K562 (cell line): Measurements from ENCODE around the gene RBM12. TPM values are rescaled to one million over a fixed set of nuclear protein-coding genes. Genes with fewer than 3 reads are reported as not detected.
A peak's percentile ranks its signal among the peaks of the same experiment; 100 is the strongest.

Source experiments
- EHMT2 ChIP-seq: fragments of 450-650 bp; IDR thresholded peaks from 2 replicates; pipeline ENCODE4 v1.6.1; 2018; ENCODE audit warnings: antibody characterized with exemption
- MED1 ChIP-seq: sonication (generic); formaldehyde crosslinking; IDR thresholded peaks from 2 replicates; pipeline ENCODE4 v1.8.1; 2023; ENCODE audit warnings: missing genetic modification reagents, borderline replicate concordance
- POLR2A ChIP-seq: fragments of 450-650 bp; conservative IDR thresholded peaks from 2 replicates; pipeline ENCODE4 v1.6.1; 2016
- POLR2AphosphoS2 ChIP-seq: IDR thresholded peaks from 2 replicates; pipeline ENCODE4 v1.6.1; 2012; ENCODE audit warnings: low read length, improper control_type of control experiment
- RNF2 ChIP-seq: sonication (generic); IDR thresholded peaks from 2 replicates; pipeline ENCODE4 v1.6.1; 2016
- TCF3 ChIP-seq: sonication (generic); formaldehyde crosslinking; IDR thresholded peaks from 2 replicates; pipeline ENCODE4 v1.4.0; 2020; ENCODE audit warnings: mild to moderate bottlenecking, missing genetic modification reagents
- ZNF24 ChIP-seq: fragments of 450-650 bp; IDR thresholded peaks from 2 replicates; pipeline ENCODE4 v1.6.1; 2016
- ZNF77 ChIP-seq: fragments of 250-450 bp; sonication (Bioruptor Pico); IDR thresholded peaks from 2 replicates; pipeline ENCODE4 v1.5.0; 2020
- polyA plus RNA-seq, 8 experiments: library from polyadenylated mRNA; depleted of rRNA in 4 of 8; stranded (reverse) in 5 of 8; unstranded in 3 of 8; fragments of >200 nt; fragmentation: Nextera tagmentation in 2 of 8; fragmentation: Illumina TruSeq in 1 of 8; extraction: Ambion mirVana in 2 of 8; extraction: Trizol in 1 of 8; gene quantifications; 2 replicates each; pipeline versions ENCODE4 v1.2.1 to v1.2.3, GENCODE V29; 2011 to 2014; ENCODE audit warnings: inconsistent platforms in 1 of 8, missing spikeins in 1 of 8
- total RNA-seq, 7 experiments: library from RNA; depleted of rRNA in 6 of 7; stranded (reverse); fragments of >200 nt in 6 of 7; fragmentation: Illumina TruSeq in 2 of 7; extraction: Trizol in 2 of 7; gene quantifications; 2 replicates each; pipeline versions ENCODE4 v1.2.1 to v1.2.3, GENCODE V29; 2011 to 2021; ENCODE audit warnings: low replicate concordance in 1 of 7
- TF ChIP-seq, protein P1 (sequence below), 2 experiments: fragments of 450-650 bp in 1 of 2; IDR thresholded peaks; 2 replicates each; pipeline ENCODE4 v1.6.1; 2011 to 2017; ENCODE audit warnings: low read depth in 2 of 2, antibody characterized with exemption in 1 of 2, borderline replicate concordance in 1 of 2, low read length in 1 of 2, mild to moderate bottlenecking in 1 of 2, mixed read lengths in 1 of 2; ENCODE audit not compliant: control insufficient read depth in 1 of 2
- TF ChIP-seq, protein P2 (sequence below): fragments of 450-650 bp; IDR thresholded peaks from 2 replicates; pipeline ENCODE4 v1.6.1; 2016; ENCODE audit warnings: low read depth
- TF ChIP-seq, protein P3 (sequence below): fragments of 450-650 bp; formaldehyde crosslinking; IDR thresholded peaks from 2 replicates; pipeline ENCODE4 v1.4.0; 2022; ENCODE audit warnings: missing genetic modification characterization
- TF ChIP-seq, protein P4 (sequence below): fragments of 450-650 bp; formaldehyde crosslinking; IDR thresholded peaks from 2 replicates; pipeline ENCODE4 v1.4.0; 2020; ENCODE audit warnings: mild to moderate bottlenecking, moderate library complexity

The RBM12 gene
- total and polyA plus RNA-seq, 9 of the 15 experiments (the other 6 are each of a cell fraction or from before 2014, with no cell fraction given) = 5.0 to 162 (median 73.3) TPM

DNA sequence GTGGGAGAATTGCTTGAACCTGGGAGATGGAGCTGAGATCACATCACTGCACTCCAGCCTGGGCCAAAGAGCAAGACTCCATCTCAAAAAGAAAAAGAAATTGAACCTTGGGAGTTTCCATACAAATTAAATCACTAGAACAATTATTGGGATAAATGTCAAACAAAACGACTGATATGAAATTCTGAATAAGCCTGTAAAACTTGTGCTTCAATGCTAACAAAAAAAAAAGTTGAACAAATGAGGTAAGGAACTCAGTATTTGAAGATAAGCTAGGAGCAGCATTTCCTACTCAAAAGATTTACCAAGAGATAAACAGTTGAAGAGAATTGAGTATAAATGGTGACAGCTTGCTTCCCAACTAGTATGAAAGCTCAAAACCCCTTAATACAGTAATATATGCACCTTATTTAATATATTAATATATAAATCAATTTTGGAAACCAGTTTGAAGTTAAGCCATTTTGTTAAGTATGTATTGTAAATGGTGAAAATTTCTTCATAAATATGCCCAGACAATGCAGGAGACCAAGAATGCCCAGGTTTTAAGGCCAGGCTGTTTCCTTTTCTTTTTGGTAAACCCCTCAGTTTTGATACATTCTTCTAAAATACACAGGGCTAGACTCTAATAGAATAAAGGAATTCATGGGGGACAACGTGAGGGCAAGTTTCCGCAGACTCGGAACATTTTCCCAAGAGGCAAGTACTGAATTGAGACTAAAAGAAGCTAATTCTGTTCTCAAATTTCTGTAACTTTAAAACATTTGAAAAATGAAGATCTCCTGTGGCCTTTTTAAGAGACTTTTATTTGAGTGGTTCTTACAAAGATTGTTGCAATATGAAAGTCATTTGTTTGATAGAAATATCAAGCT lies 38.4 kb upstream of the RBM12 start (continued):
- TF ChIP-seq, protein P1, sequence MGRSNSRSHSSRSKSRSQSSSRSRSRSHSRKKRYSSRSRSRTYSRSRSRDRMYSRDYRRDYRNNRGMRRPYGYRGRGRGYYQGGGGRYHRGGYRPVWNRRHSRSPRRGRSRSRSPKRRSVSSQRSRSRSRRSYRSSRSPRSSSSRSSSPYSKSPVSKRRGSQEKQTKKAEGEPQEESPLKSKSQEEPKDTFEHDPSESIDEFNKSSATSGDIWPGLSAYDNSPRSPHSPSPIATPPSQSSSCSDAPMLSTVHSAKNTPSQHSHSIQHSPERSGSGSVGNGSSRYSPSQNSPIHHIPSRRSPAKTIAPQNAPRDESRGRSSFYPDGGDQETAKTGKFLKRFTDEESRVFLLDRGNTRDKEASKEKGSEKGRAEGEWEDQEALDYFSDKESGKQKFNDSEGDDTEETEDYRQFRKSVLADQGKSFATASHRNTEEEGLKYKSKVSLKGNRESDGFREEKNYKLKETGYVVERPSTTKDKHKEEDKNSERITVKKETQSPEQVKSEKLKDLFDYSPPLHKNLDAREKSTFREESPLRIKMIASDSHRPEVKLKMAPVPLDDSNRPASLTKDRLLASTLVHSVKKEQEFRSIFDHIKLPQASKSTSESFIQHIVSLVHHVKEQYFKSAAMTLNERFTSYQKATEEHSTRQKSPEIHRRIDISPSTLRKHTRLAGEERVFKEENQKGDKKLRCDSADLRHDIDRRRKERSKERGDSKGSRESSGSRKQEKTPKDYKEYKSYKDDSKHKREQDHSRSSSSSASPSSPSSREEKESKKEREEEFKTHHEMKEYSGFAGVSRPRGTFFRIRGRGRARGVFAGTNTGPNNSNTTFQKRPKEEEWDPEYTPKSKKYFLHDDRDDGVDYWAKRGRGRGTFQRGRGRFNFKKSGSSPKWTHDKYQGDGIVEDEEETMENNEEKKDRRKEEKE (IDR thresholded peaks at IDR 0.05; ENCODE audit: borderline replicate concordance in 1 of 2, control insufficient read depth in 1 of 2, low read depth in 2 of 2, low read length in 1 of 2) = no peak
- TF ChIP-seq ZNF24 (peak; percentile 14; the same call in 1 of the 2 replicates), TCF3 (CRISPR knock-in tag) (no peak), POLR2A (peak; percentile 50), MED1 (CRISPR knock-in tag) (no peak), ZNF77 (CRISPR knock-in tag) (no peak), POLR2AphosphoS2 (0 out of 2 replicates have a peak, but pooled peaks have one; percentile 29), RNF2 (no peak), EHMT2 (no peak)
- TF ChIP-seq, protein P2, sequence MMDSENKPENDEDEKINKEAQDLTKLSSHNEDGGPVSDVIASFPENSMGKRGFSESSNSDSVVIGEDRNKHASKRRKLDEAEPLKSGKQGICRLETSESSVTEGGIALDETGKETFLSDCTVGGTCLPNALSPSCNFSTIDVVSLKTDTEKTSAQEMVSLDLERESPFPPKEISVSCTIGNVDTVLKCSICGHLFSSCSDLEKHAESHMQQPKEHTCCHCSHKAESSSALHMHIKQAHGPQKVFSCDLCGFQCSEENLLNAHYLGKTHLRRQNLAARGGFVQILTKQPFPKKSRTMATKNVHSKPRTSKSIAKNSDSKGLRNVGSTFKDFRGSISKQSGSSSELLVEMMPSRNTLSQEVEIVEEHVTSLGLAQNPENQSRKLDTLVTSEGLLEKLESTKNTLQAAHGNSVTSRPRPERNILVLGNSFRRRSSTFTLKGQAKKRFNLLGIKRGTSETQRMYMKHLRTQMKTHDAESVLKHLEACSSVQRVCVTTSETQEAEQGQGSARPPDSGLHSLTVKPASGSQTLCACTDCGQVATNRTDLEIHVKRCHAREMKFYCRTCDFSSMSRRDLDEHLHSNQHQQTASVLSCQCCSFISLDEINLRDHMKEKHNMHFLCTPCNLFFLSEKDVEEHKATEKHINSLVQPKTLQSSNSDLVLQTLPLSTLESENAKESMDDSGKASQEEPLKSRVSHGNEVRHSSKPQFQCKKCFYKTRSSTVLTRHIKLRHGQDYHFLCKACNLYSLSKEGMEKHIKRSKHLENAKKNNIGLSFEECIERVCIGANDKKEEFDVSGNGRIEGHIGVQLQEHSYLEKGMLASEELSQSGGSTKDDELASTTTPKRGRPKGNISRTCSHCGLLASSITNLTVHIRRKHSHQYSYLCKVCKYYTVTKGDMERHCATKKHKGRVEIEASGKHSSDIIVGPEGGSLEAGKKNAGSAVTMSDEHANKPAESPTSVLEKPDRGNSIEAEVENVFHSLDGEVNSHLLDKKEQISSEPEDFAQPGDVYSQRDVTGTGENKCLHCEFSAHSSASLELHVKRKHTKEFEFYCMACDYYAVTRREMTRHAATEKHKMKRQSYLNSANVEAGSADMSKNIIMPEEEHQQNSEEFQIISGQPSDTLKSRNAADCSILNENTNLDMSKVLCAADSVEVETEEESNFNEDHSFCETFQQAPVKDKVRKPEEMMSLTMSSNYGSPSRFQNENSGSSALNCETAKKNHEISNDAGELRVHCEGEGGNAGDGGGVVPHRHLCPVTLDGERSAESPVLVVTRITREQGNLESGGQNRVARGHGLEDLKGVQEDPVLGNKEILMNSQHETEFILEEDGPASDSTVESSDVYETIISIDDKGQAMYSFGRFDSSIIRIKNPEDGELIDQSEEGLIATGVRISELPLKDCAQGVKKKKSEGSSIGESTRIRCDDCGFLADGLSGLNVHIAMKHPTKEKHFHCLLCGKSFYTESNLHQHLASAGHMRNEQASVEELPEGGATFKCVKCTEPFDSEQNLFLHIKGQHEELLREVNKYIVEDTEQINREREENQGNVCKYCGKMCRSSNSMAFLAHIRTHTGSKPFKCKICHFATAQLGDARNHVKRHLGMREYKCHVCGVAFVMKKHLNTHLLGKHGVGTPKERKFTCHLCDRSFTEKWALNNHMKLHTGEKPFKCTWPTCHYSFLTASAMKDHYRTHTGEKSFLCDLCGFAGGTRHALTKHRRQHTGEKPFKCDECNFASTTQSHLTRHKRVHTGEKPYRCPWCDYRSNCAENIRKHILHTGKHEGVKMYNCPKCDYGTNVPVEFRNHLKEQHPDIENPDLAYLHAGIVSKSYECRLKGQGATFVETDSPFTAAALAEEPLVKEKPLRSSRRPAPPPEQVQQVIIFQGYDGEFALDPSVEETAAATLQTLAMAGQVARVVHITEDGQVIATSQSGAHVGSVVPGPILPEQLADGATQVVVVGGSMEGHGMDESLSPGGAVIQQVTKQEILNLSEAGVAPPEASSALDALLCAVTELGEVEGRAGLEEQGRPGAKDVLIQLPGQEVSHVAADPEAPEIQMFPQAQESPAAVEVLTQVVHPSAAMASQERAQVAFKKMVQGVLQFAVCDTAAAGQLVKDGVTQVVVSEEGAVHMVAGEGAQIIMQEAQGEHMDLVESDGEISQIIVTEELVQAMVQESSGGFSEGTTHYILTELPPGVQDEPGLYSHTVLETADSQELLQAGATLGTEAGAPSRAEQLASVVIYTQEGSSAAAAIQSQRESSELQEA = peak; percentile 56; the same call in 1 of the 2 replicates
- TF ChIP-seq, protein P3, sequence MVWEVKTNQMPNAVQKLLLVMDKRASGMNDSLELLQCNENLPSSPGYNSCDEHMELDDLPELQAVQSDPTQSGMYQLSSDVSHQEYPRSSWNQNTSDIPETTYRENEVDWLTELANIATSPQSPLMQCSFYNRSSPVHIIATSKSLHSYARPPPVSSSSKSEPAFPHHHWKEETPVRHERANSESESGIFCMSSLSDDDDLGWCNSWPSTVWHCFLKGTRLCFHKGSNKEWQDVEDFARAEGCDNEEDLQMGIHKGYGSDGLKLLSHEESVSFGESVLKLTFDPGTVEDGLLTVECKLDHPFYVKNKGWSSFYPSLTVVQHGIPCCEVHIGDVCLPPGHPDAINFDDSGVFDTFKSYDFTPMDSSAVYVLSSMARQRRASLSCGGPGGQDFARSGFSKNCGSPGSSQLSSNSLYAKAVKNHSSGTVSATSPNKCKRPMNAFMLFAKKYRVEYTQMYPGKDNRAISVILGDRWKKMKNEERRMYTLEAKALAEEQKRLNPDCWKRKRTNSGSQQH (CRISPR knock-in tag) = no peak
- TF ChIP-seq, protein P4, sequence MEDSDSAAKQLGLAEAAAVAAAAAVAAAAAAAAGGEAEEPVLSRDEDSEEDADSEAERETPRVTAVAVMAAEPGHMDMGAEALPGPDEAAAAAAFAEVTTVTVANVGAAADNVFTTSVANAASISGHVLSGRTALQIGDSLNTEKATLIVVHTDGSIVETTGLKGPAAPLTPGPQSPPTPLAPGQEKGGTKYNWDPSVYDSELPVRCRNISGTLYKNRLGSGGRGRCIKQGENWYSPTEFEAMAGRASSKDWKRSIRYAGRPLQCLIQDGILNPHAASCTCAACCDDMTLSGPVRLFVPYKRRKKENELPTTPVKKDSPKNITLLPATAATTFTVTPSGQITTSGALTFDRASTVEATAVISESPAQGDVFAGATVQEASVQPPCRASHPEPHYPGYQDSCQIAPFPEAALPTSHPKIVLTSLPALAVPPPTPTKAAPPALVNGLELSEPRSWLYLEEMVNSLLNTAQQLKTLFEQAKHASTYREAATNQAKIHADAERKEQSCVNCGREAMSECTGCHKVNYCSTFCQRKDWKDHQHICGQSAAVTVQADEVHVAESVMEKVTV (CRISPR knock-in tag) = no peak
